Measurements from ENCODE around the gene MITD1. TPM values are rescaled to one million over a fixed set of nuclear protein-coding genes. Genes with fewer than 3 reads are reported as not detected.

Gene MITD1
- total and polyA plus RNA-seq, 2 of the 8 experiments (the other 6 are each of a cell fraction or from before 2014, with no cell fraction given), result 15.2 to 31.7 TPM

- TF ChIP-seq TEAD4 (IDR thresholded peaks at IDR 0.05; ENCODE audit: low read depth, low read length) (no peak), POLR2A (IDR thresholded peaks at IDR 0.05; ENCODE audit: control extremely low read depth in 1 of 2, low read depth in 2 of 2, low read length in 2 of 2) (peak in 1 of 2 experiments; percentile 22; a peak in 2 of 3 replicates)
- H4K8ac ChIP-seq (ENCODE audit: extremely low read depth, insufficient read depth, low read length), result no peak overlapping the region
- peaks cover 3 to 6% of the 10 kb centered on the region in 2 experiments; a peak in 1 of 4 replicates for H3K9me3 ChIP-seq (ENCODE audit: insufficient read depth in 2 of 2, low read depth in 1 of 2, low read length in 1 of 2)
- CTCF ChIA-PET (ENCODE audit: partially characterized antibody), result interaction anchor here (1.2 kb wide), 1 partner anchor 13 kb away, joined by 4 read pairs; no protein-coding TSS in a partner anchor
- FAIRE-seq (no peak), DNase-seq (ENCODE audit: low read depth in 1 of 2, low spot score in 2 of 2) (no peak)
- no peaks in the 10 kb centered on the region for H3K79me2 ChIP-seq (ENCODE audit: control insufficient read depth in 1 of 2, insufficient read depth in 2 of 2, low read length in 2 of 2)
- no peak overlapping the region for H3K4ac ChIP-seq (replicated peaks; ENCODE audit: insufficient read length, low read depth, low read length)
- no peak overlapping the region for H3K14ac ChIP-seq (ENCODE audit: insufficient read length)
- no peak overlapping the region for H2BK5ac ChIP-seq (ENCODE audit: low read depth, low read length)
- H2BK12ac ChIP-seq (ENCODE audit: low read depth, low read length), result no peak overlapping the region
- no peaks in the 10 kb centered on the region for H3K4me1 ChIP-seq (replicated peaks in 1 of 4; ENCODE audit: control insufficient read depth in 3 of 4, insufficient read depth in 4 of 4, low read length in 3 of 4)
- no peak overlapping the region for H2BK15ac ChIP-seq (ENCODE audit: low read length)
- H3K4me2 ChIP-seq (ENCODE audit: insufficient read depth in 1 of 2, low read depth in 2 of 2, low read length in 2 of 2), result no peak overlapping the region
- no peak overlapping the region for H3K56ac ChIP-seq (replicated peaks; ENCODE audit: insufficient read length, low read depth, low read length)
- H2AK5ac ChIP-seq (ENCODE audit: low read depth, low read length), result no peak overlapping the region
- no peaks in the 10 kb centered on the region for H3K23me2 ChIP-seq (ENCODE audit: low read depth, low read length)
- H2BK20ac ChIP-seq (ENCODE audit: low read length), result no peak overlapping the region
- no peak overlapping the region for H3K23ac ChIP-seq (ENCODE audit: insufficient read length)
- H3K4me3 ChIP-seq (ENCODE audit: extremely low read depth in 1 of 4, insufficient read depth in 2 of 4, low read depth in 3 of 4, low read length in 4 of 4), result no peak overlapping the region
- H3K18ac ChIP-seq (ENCODE audit: extremely low read depth, low read length), result no peak overlapping the region
- H4K20me1 ChIP-seq (replicated peaks in 1 of 2; ENCODE audit: control insufficient read depth in 1 of 2, insufficient read depth in 2 of 2, low read length in 2 of 2), result no peaks in the 10 kb centered on the region
- H2BK120ac ChIP-seq (replicated peaks; ENCODE audit: low read depth, low read length), result no peak overlapping the region
- H4K91ac ChIP-seq (replicated peaks; ENCODE audit: insufficient read length, low read length), result no peak overlapping the region
- H3K79me1 ChIP-seq (ENCODE audit: low read depth, low read length), result no peaks in the 10 kb centered on the region
- H4K5ac ChIP-seq (ENCODE audit: insufficient read length, low read depth, low read length), result no peak overlapping the region
- H3K27me3 ChIP-seq (replicated peaks in 1 of 4; ENCODE audit: control insufficient read depth in 3 of 4, extremely low read depth in 1 of 4, insufficient read depth in 3 of 4, low read length in 3 of 4), result no peaks in the 10 kb centered on the region
- no peak overlapping the region for H3K9ac ChIP-seq (replicated peaks in 1 of 4; ENCODE audit: extremely low read depth in 1 of 4, low read depth in 3 of 4, low read length in 3 of 4)
- 91% methylated on average over 6 of the region's 6 CpGs; no CpG with 5 or more reads in 1 of the 2 experiments for WGBS, 2 experiments (ENCODE audit: extremely low coverage in 1 of 2, insufficient coverage in 1 of 2, insufficient read length in 1 of 2, insufficient replicate concordance in 2 of 2, low coverage in 1 of 2, low lambda C conversion rate in 2 of 2, missing lambda C conversion rate in 1 of 2)
- H3K27ac ChIP-seq (ENCODE audit: low read depth, low read length), result no peak overlapping the region; the same call in 1 of the 2 replicates
- peaks cover 3 to 30% (median 16%) of the 10 kb centered on the region in 4 experiments; a peak in 7 of 8 replicates for H3K36me3 ChIP-seq (ENCODE audit: control insufficient read depth in 2 of 4, insufficient read depth in 4 of 4, low read length in 3 of 4)
- no peak overlapping the region for H2AFZ ChIP-seq (ENCODE audit: low read length)
- POLR2A ChIA-PET (ENCODE audit: partially characterized antibody), result interaction anchor here (1.3 kb wide), 1 partner anchor 11 kb away, joined by 3 read pairs; no protein-coding TSS in a partner anchor
Measured at GRCh38 chr2:99198103-99198841, 17.4 kb upstream of the MITD1 start.
